ENCODE measurements around the gene FADS6.
A peak's percentile ranks its signal among the peaks of the same experiment; 100 is the strongest.

Gene FADS6

DNA sequence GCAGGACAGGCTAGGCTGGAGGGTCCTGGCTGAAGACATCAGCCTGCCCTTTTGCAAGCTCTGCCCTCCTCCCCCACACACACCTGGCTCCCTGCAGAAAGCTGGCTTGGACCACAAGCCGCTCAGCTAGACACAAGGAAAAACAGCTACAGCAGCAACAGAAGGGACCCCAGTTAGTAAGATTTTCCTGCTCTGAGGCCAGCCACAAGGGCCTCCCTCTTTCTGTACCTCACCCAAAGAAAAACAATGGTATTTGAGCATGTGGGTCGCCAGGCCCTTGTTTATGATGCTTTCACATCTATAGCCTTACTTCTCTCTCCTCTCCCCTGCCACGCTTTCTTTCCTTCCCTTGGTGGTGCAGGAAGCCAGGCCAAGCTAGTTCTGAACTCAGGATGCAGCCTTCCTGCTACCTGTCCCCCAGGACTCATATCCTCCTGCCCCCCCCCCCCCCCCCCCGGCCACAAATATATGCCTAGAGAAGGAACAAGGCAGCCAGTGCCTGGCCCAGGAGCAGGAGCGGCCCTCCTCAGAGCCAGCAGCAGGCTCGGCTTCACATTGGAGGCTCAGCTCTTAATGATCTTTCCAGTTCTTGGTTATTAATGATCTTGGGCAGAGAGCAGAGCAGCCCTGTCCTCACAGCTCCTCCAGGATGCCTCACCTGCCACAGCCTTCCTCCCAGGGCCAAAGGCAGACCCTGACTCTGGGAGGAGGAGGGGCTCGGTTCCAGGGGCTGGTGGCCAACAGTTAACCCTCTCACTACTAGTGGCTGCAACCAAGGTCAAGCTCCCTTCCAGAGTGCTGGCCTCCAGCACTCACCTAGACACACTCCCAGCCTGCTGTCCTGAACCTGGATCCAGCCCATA is 53.2 kb downstream of the FADS6 start:
- H4K8ac ChIP-seq (ENCODE audit: low read depth, low read length): no peak overlapping the region
- H3K4me2 ChIP-seq (ENCODE audit: insufficient read depth, low read length, poor library complexity, severe bottlenecking): no peak overlapping the region
- peak overlapping the region; percentile 19 for H2AK5ac ChIP-seq (ENCODE audit: low read depth, low read length)
- DNase-seq (ENCODE audit: low spot score): no peak
- no peak overlapping the region for H3K27ac ChIP-seq (replicated peaks; ENCODE audit: low read length)
- H3K18ac ChIP-seq (ENCODE audit: low read length): no peak overlapping the region
- H3K9ac ChIP-seq (ENCODE audit: low read depth, low read length, poor library complexity): no peak overlapping the region
- H3K79me1 ChIP-seq (ENCODE audit: low read depth, low read length): peaks cover 4% of the 10 kb centered on the region
- H2BK120ac ChIP-seq (ENCODE audit: low read depth, low read length): no peak overlapping the region
- peaks cover 7 to 8% of the 10 kb centered on the region in 2 donors for H3K36me3 ChIP-seq (replicated peaks in 1 of 2; ENCODE audit: control insufficient read depth in 2 of 2, insufficient read depth in 2 of 2, low read length in 2 of 2)
- H3K4ac ChIP-seq (ENCODE audit: low read length): no peak overlapping the region
- no peak overlapping the region for H2BK12ac ChIP-seq (ENCODE audit: low read length)
- no peak overlapping the region for H4K91ac ChIP-seq (ENCODE audit: low read depth, low read length, poor library complexity)
- peaks cover 0 to 2% of the 10 kb centered on the region in 2 donors for H3K9me3 ChIP-seq (replicated peaks in 1 of 2; ENCODE audit: control insufficient read depth in 2 of 2, insufficient read depth in 1 of 2, low read depth in 1 of 2, low read length in 2 of 2)
- H2AFZ ChIP-seq (ENCODE audit: low read length): no peak overlapping the region
- peaks cover 10 to 14% of the 10 kb centered on the region in 2 donors for H3K4me1 ChIP-seq (ENCODE audit: control insufficient read depth in 2 of 2, insufficient read depth in 1 of 2, low read depth in 1 of 2, low read length in 2 of 2)
- no CpG with 5 or more reads among the region's 7 CpGs for WGBS, 2 donors (ENCODE audit: extremely low coverage in 2 of 2, insufficient read length in 2 of 2, insufficient replicate concordance in 1 of 2)
- H3K14ac ChIP-seq (ENCODE audit: low read length): peak overlapping the region; percentile 25
- H3K27me3 ChIP-seq (ENCODE audit: control insufficient read depth in 3 of 3, insufficient read depth in 3 of 3, low read depth in 1 of 3, low read length in 3 of 3): peaks cover 4 to 28% (median 18%) of the 10 kb centered on the region in 3 experiments
- no peak overlapping the region for H2BK15ac ChIP-seq (ENCODE audit: low read length)
- no peak overlapping the region for H3K4me3 ChIP-seq (ENCODE audit: low read length in 2 of 2)
- H2BK5ac ChIP-seq (ENCODE audit: low read length): no peak overlapping the region
- H3K23ac ChIP-seq (ENCODE audit: low read depth, low read length, poor library complexity): no peak overlapping the region

GRCh38 chr17:74838274-74838673 is 55.2 kb downstream of the FADS6 start:
- Histone ChIP-seq H4K91ac (ENCODE audit: low read depth, low read length, poor library complexity) (no peak overlapping the region), H2BK5ac (ENCODE audit: low read length) (no peak overlapping the region), H3K27me3 (ENCODE audit: control insufficient read depth in 3 of 3, insufficient read depth in 3 of 3, low read depth in 1 of 3, low read length in 3 of 3) (peaks cover 1 to 15% (median 11%) of the 10 kb centered on the region in 3 experiments), H3K27ac (replicated peaks; ENCODE audit: low read length) (no peak overlapping the region), H3K14ac (ENCODE audit: low read length) (no peak overlapping the region), H3K18ac (ENCODE audit: low read length) (no peak overlapping the region), H3K9me3 (replicated peaks in 1 of 2; ENCODE audit: control insufficient read depth in 2 of 2, insufficient read depth in 1 of 2, low read depth in 1 of 2, low read length in 2 of 2) (peaks cover 0 to under 1% of the 10 kb centered on the region in 2 donors), H3K79me1 (ENCODE audit: low read depth, low read length) (peaks cover 2% of the 10 kb centered on the region), H2BK120ac (ENCODE audit: low read depth, low read length) (no peak overlapping the region), H4K8ac (ENCODE audit: low read depth, low read length) (no peak overlapping the region), H3K4me2 (ENCODE audit: insufficient read depth, low read length, poor library complexity, severe bottlenecking) (no peak overlapping the region), H3K23ac (ENCODE audit: low read depth, low read length, poor library complexity) (peak overlapping the region; percentile 91), H2BK15ac (ENCODE audit: low read length) (no peak overlapping the region), H2BK12ac (ENCODE audit: low read length) (no peak overlapping the region), H3K4me1 (ENCODE audit: control insufficient read depth in 2 of 2, insufficient read depth in 1 of 2, low read depth in 1 of 2, low read length in 2 of 2) (peaks cover 16 to 26% of the 10 kb centered on the region in 2 donors), H3K4ac (ENCODE audit: low read length) (no peak overlapping the region), H3K4me3 (ENCODE audit: low read length in 2 of 2) (no peak overlapping the region), H3K36me3 (replicated peaks in 1 of 2; ENCODE audit: control insufficient read depth in 2 of 2, insufficient read depth in 2 of 2, low read length in 2 of 2) (peaks cover 7 to 8% of the 10 kb centered on the region in 2 donors), H2AFZ (ENCODE audit: low read length) (no peak overlapping the region), H3K9ac (ENCODE audit: low read depth, low read length, poor library complexity) (no peak overlapping the region), H2AK5ac (ENCODE audit: low read depth, low read length) (no peak overlapping the region)
- WGBS, 2 donors (ENCODE audit: extremely low coverage in 2 of 2, insufficient read length in 2 of 2, insufficient replicate concordance in 1 of 2): no CpG with 5 or more reads among the region's 9 CpGs
- no peak for DNase-seq (ENCODE audit: low spot score)

- H2BK120ac ChIP-seq (ENCODE audit: low read depth, low read length): no peak overlapping the region
- H2AK5ac ChIP-seq (ENCODE audit: low read depth, low read length): no peak overlapping the region
- peaks cover 0 to 4% (median 3%) of the 10 kb centered on the region in 3 experiments for H3K27me3 ChIP-seq (ENCODE audit: control insufficient read depth in 3 of 3, insufficient read depth in 3 of 3, low read depth in 1 of 3, low read length in 3 of 3)
- no peak overlapping the region for H3K18ac ChIP-seq (ENCODE audit: low read length)
- no peak overlapping the region for H3K4ac ChIP-seq (ENCODE audit: low read length)
- H3K27ac ChIP-seq (replicated peaks; ENCODE audit: low read length): no peak overlapping the region
- H2AFZ ChIP-seq (ENCODE audit: low read length): no peak overlapping the region
- H4K8ac ChIP-seq (ENCODE audit: low read depth, low read length): no peak overlapping the region
- H2BK15ac ChIP-seq (ENCODE audit: low read length): no peak overlapping the region
- no peaks in the 10 kb centered on the region for H3K9me3 ChIP-seq (replicated peaks in 1 of 2; ENCODE audit: control insufficient read depth in 2 of 2, insufficient read depth in 1 of 2, low read depth in 1 of 2, low read length in 2 of 2)
- H3K23ac ChIP-seq (ENCODE audit: low read depth, low read length, poor library complexity): no peak overlapping the region
- H3K79me1 ChIP-seq (ENCODE audit: low read depth, low read length): peaks cover 2% of the 10 kb centered on the region
- H2BK12ac ChIP-seq (ENCODE audit: low read length): no peak overlapping the region
- H3K9ac ChIP-seq (ENCODE audit: low read depth, low read length, poor library complexity): peak overlapping the region; percentile 44
- no CpG with 5 or more reads among the region's 19 CpGs for WGBS, 2 donors (ENCODE audit: extremely low coverage in 2 of 2, insufficient read length in 2 of 2, insufficient replicate concordance in 1 of 2)
- DNase-seq (ENCODE audit: low spot score): no peak
- peak overlapping the region; percentile 24 for H2BK5ac ChIP-seq (ENCODE audit: low read length)
- H4K91ac ChIP-seq (ENCODE audit: low read depth, low read length, poor library complexity): no peak overlapping the region
- no peak overlapping the region for H3K4me3 ChIP-seq (ENCODE audit: low read length in 2 of 2)
- H3K14ac ChIP-seq (ENCODE audit: low read length): no peak overlapping the region
- peaks cover 7 to 8% of the 10 kb centered on the region in 2 donors for H3K36me3 ChIP-seq (replicated peaks in 1 of 2; ENCODE audit: control insufficient read depth in 2 of 2, insufficient read depth in 2 of 2, low read length in 2 of 2)
- no peak overlapping the region for H3K4me2 ChIP-seq (ENCODE audit: insufficient read depth, low read length, poor library complexity, severe bottlenecking)
- peaks cover 15 to 24% of the 10 kb centered on the region in 2 donors for H3K4me1 ChIP-seq (ENCODE audit: control insufficient read depth in 2 of 2, insufficient read depth in 1 of 2, low read depth in 1 of 2, low read length in 2 of 2)
Measured at GRCh38 chr17:74836691-74837467, 56.6 kb downstream of the FADS6 start.

GRCh38 chr17:74836191-74836590 is 57.2 kb downstream of the FADS6 start:
- Histone ChIP-seq H2AFZ (ENCODE audit: low read length) (no peak overlapping the region), H3K79me1 (ENCODE audit: low read depth, low read length) (peaks cover 4% of the 10 kb centered on the region), H3K18ac (ENCODE audit: low read length) (no peak overlapping the region), H3K4ac (ENCODE audit: low read length) (no peak overlapping the region), H3K27me3 (ENCODE audit: control insufficient read depth in 3 of 3, insufficient read depth in 3 of 3, low read depth in 1 of 3, low read length in 3 of 3) (no peaks in the 10 kb centered on the region), H2BK120ac (ENCODE audit: low read depth, low read length) (no peak overlapping the region), H2BK5ac (ENCODE audit: low read length) (peak overlapping the region; percentile 24), H2BK15ac (ENCODE audit: low read length) (peak overlapping the region; percentile 26), H3K36me3 (replicated peaks in 1 of 2; ENCODE audit: control insufficient read depth in 2 of 2, insufficient read depth in 2 of 2, low read length in 2 of 2) (peaks cover 7 to 8% of the 10 kb centered on the region in 2 donors), H4K91ac (ENCODE audit: low read depth, low read length, poor library complexity) (no peak overlapping the region), H3K14ac (ENCODE audit: low read length) (peak overlapping the region; percentile 63), H3K9ac (ENCODE audit: low read depth, low read length, poor library complexity) (peak overlapping the region; percentile 44), H3K23ac (ENCODE audit: low read depth, low read length, poor library complexity) (peak overlapping the region; percentile 43), H4K8ac (ENCODE audit: low read depth, low read length) (peak overlapping the region; percentile 29), H3K4me3 (ENCODE audit: low read length in 2 of 2) (no peak overlapping the region), H3K9me3 (replicated peaks in 1 of 2; ENCODE audit: control insufficient read depth in 2 of 2, insufficient read depth in 1 of 2, low read depth in 1 of 2, low read length in 2 of 2) (no peaks in the 10 kb centered on the region), H2BK12ac (ENCODE audit: low read length) (peak overlapping the region; percentile 22), H2AK5ac (ENCODE audit: low read depth, low read length) (peak overlapping the region; percentile 37), H3K4me1 (ENCODE audit: control insufficient read depth in 2 of 2, insufficient read depth in 1 of 2, low read depth in 1 of 2, low read length in 2 of 2) (peaks cover 15 to 20% of the 10 kb centered on the region in 2 donors), H3K4me2 (ENCODE audit: insufficient read depth, low read length, poor library complexity, severe bottlenecking) (no peak overlapping the region), H3K27ac (replicated peaks; ENCODE audit: low read length) (no peak overlapping the region)
- no peak for DNase-seq (ENCODE audit: low spot score)
- no CpG with 5 or more reads among the region's 26 CpGs for WGBS, 2 donors (ENCODE audit: extremely low coverage in 2 of 2, insufficient read length in 2 of 2, insufficient replicate concordance in 1 of 2)

Measured in neuronal stem cell (in vitro differentiated cells).